ENCODE results near the gene FOXJ1. TPM values are rescaled to one million over a fixed set of nuclear protein-coding genes. Genes with fewer than 3 reads are reported as not detected.
A peak's percentile ranks its signal among the peaks of the same experiment; 100 is the strongest.

Gene FOXJ1
- total RNA-seq, 1 experiment from 2014 or later, result 4.0 TPM

GRCh38 chr17:76089680-76090516, 51.1 kb downstream of the FOXJ1 start:
- no peak overlapping the region for H2BK20ac ChIP-seq (ENCODE audit: low read depth, low read length, poor library complexity, severe bottlenecking)
- no peak overlapping the region for H3K14ac ChIP-seq (ENCODE audit: insufficient read depth, low read length)
- H3T11ph ChIP-seq (ENCODE audit: low read length), result no peak overlapping the region
- H2AK5ac ChIP-seq (ENCODE audit: insufficient read length, low read length), result no peak overlapping the region
- no CpG with 5 or more reads among the region's 32 CpGs for WGBS (ENCODE audit: extremely low coverage, insufficient read length, low lambda C conversion rate)
- no peak overlapping the region for H3K4me2 ChIP-seq (ENCODE audit: insufficient read depth, insufficient read length, low read length)
- TF ChIP-seq, protein P1, sequence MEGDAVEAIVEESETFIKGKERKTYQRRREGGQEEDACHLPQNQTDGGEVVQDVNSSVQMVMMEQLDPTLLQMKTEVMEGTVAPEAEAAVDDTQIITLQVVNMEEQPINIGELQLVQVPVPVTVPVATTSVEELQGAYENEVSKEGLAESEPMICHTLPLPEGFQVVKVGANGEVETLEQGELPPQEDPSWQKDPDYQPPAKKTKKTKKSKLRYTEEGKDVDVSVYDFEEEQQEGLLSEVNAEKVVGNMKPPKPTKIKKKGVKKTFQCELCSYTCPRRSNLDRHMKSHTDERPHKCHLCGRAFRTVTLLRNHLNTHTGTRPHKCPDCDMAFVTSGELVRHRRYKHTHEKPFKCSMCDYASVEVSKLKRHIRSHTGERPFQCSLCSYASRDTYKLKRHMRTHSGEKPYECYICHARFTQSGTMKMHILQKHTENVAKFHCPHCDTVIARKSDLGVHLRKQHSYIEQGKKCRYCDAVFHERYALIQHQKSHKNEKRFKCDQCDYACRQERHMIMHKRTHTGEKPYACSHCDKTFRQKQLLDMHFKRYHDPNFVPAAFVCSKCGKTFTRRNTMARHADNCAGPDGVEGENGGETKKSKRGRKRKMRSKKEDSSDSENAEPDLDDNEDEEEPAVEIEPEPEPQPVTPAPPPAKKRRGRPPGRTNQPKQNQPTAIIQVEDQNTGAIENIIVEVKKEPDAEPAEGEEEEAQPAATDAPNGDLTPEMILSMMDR (conservative IDR thresholded peaks at IDR 0.05), result no peak
- H4K20me1 ChIP-seq (ENCODE audit: control insufficient read depth, insufficient read depth, insufficient read length), result no peaks in the 10 kb centered on the region
- no peak overlapping the region for H2BK12ac ChIP-seq (ENCODE audit: insufficient read length, low read depth, low read length)
- no peak overlapping the region for H3K23ac ChIP-seq (ENCODE audit: insufficient read length, low read depth, low read length)
- no peaks in the 10 kb centered on the region for H3K27me3 ChIP-seq (ENCODE audit: insufficient read depth, low read length)
- H3K9me3 ChIP-seq (ENCODE audit: control insufficient read depth, low read depth, low read length), result no peaks in the 10 kb centered on the region
- no peak overlapping the region for H3K4ac ChIP-seq (ENCODE audit: low read depth, low read length)
- Mint-ChIP-seq H3K36me3 (ENCODE audit: insufficient read depth in 1 of 3, low read depth in 3 of 3) (peaks cover 24 to 84% (median 81%) of the 10 kb centered on the region in 3 experiments; a peak in 6 of 7 replicates), H3K27me3 (ENCODE audit: low read depth) (no peaks in the 10 kb centered on the region), H3K27ac (peak overlapping the region in 2 of 3 experiments; percentile 9 to 89; a peak in 1 of 7 replicates), H3K9me3 (no peaks in the 10 kb centered on the region), H3K4me3 (no peak overlapping the region), H3K4me1 (no peaks in the 10 kb centered on the region)
- no peak overlapping the region for H2BK120ac ChIP-seq (ENCODE audit: low read depth, low read length, poor library complexity, severe bottlenecking)
- no peak overlapping the region for H4K8ac ChIP-seq (replicated peaks; ENCODE audit: insufficient read length, low read depth, low read length)
- no peaks in the 10 kb centered on the region for H3K79me1 ChIP-seq (ENCODE audit: insufficient read depth, low read depth, low read length, poor library complexity, severe bottlenecking)
- no peak overlapping the region for H3K56ac ChIP-seq (ENCODE audit: insufficient read length, low read depth, low read length)
- H3K18ac ChIP-seq (ENCODE audit: insufficient read length, low read depth, low read length), result no peak overlapping the region
- H3K27ac ChIP-seq (ENCODE audit: insufficient read length, low read depth, low read length), result no peak overlapping the region
- no peak overlapping the region for H2AFZ ChIP-seq (ENCODE audit: low read length)
- no peaks in the 10 kb centered on the region for H3K79me2 ChIP-seq (ENCODE audit: insufficient read depth, low read length)
- no peak for DNase-seq
- H3K9ac ChIP-seq (ENCODE audit: extremely low read depth, insufficient read length, low read length), result no peak overlapping the region
- no peak overlapping the region for H4K91ac ChIP-seq (ENCODE audit: insufficient read length, low read depth, low read length)
- no peak overlapping the region for H2BK15ac ChIP-seq (ENCODE audit: low read depth, low read length)
- no peaks in the 10 kb centered on the region for H3K4me1 ChIP-seq (ENCODE audit: insufficient read depth, low read length)
- H2BK5ac ChIP-seq (ENCODE audit: insufficient read length, low read length), result no peak overlapping the region
- H4K5ac ChIP-seq (ENCODE audit: insufficient read length, low read depth, low read length), result no peak overlapping the region
- no peaks in the 10 kb centered on the region for H3K23me2 ChIP-seq (ENCODE audit: insufficient read length, low read depth, low read length, poor library complexity, severe bottlenecking)

Measured in H9 (cell line).